Tibial nerve (tissue), 4 donors: ENCODE data around the gene GTF2F2.

ENCODE experiments used
- EP300 ChIP-seq, 2 donors: sonication (generic); formaldehyde crosslinking; IDR thresholded peaks; one replicate each; pipeline ENCODE4 v1.6.1; 2017; ENCODE audit warnings: antibody characterized with exemption in 2 of 2, mild to moderate bottlenecking in 1 of 2
- POLR2A ChIP-seq, 2 donors: fragments of 450-650 bp; IDR thresholded peaks; one replicate each; pipeline ENCODE4 v1.6.1; 2017; ENCODE audit warnings: antibody characterized with exemption in 2 of 2, mild to moderate bottlenecking in 2 of 2, moderate library complexity in 2 of 2
- TF ChIP-seq, protein P1 (sequence below), 5 experiments: fragments of 200-600 bp in 3 of 5; fragments of 450-650 bp in 2 of 5; sonication (generic) in 3 of 5; IDR thresholded peaks; one replicate each; pipeline ENCODE4 v1.5.1; 2016 to 2019; ENCODE audit warnings: antibody characterized with exemption in 5 of 5, mild to moderate bottlenecking in 3 of 5, moderate library complexity in 2 of 5

DNA sequence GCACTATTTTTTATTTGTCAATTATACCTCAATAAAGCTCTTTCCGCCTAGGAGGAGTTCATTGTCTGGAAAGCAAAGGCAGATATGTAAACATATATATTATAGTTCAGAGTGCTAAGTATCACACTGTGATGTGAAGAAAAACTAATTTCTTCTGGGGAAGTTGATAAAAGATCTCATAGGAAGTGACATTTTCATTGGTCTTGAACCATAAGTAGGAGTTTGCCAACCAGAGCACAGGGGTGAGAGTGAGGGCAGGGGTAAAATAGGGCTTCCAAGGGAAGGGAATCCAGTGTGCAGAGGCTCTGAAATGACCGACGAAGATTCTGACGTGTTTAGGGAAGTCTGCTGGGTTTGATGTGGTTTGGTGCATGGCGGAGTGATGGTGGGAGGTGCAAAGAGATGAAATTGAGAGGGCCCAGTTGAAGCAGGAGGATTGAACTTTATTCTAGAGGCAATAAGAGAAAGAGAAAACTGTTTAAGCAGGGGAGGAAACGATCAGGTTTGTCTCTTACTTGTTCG lies 780 bp upstream of the GTF2F2 start:
- TF ChIP-seq, protein P1, sequence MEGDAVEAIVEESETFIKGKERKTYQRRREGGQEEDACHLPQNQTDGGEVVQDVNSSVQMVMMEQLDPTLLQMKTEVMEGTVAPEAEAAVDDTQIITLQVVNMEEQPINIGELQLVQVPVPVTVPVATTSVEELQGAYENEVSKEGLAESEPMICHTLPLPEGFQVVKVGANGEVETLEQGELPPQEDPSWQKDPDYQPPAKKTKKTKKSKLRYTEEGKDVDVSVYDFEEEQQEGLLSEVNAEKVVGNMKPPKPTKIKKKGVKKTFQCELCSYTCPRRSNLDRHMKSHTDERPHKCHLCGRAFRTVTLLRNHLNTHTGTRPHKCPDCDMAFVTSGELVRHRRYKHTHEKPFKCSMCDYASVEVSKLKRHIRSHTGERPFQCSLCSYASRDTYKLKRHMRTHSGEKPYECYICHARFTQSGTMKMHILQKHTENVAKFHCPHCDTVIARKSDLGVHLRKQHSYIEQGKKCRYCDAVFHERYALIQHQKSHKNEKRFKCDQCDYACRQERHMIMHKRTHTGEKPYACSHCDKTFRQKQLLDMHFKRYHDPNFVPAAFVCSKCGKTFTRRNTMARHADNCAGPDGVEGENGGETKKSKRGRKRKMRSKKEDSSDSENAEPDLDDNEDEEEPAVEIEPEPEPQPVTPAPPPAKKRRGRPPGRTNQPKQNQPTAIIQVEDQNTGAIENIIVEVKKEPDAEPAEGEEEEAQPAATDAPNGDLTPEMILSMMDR (IDR thresholded peaks at IDR 0.05), result no peak
- TF ChIP-seq POLR2A (IDR thresholded peaks at IDR 0.05) (no peak), EP300 (IDR thresholded peaks at IDR 0.05) (no peak)
